ENCODE results near the gene MX1. TPM values are rescaled to one million over a fixed set of nuclear protein-coding genes. Genes with fewer than 3 reads are reported as not detected.
"Not testable (repeated sequence)": the region's sequence is repeated elsewhere in the genome, so short reads cannot be mapped to it uniquely, and the experiment has no call there.

MX1 gene
- total and polyA plus RNA-seq, 2 experiments from 2014 or later, result 2.1 to 6.5 TPM

DNA sequence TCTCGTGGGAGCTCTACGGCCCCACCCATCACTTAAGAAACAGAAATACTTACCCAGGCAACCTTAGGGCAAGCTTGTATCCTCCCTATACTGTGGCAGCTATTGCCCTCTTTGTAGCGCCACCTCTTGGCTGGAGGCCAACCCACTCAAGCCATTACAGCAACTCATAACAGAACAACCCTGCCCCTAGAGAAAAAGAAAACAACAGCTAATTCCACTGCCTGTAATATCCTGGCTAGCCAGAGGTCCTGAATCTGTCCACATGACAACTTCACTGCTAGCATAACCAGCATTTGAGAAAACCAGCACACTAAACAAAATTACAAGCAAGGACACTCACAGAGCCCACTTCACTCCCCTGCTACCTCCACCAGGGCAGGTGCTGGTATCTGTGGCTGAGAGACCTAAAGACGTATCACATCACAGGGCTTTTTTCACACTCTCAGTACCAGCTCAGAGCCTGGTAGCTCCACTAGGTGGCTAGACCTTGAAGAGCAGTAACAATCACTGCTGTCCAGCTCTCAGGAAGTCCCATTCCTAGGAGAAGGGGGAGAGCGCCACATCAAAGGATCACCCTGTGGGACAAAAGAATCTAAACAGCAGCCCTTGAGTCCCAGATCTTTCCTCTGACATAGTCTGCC lies 14.5 kb upstream of the MX1 start:
- no peak overlapping the region for H3K4me2 ChIP-seq
- H3K9me3 Mint-ChIP-seq, result peaks cover 20% of the 10 kb centered on the region
- TF ChIP-seq NANOG (IDR thresholded peaks at IDR 0.05; ENCODE audit: borderline replicate concordance), result no peak
- TF ChIP-seq, protein P1, sequence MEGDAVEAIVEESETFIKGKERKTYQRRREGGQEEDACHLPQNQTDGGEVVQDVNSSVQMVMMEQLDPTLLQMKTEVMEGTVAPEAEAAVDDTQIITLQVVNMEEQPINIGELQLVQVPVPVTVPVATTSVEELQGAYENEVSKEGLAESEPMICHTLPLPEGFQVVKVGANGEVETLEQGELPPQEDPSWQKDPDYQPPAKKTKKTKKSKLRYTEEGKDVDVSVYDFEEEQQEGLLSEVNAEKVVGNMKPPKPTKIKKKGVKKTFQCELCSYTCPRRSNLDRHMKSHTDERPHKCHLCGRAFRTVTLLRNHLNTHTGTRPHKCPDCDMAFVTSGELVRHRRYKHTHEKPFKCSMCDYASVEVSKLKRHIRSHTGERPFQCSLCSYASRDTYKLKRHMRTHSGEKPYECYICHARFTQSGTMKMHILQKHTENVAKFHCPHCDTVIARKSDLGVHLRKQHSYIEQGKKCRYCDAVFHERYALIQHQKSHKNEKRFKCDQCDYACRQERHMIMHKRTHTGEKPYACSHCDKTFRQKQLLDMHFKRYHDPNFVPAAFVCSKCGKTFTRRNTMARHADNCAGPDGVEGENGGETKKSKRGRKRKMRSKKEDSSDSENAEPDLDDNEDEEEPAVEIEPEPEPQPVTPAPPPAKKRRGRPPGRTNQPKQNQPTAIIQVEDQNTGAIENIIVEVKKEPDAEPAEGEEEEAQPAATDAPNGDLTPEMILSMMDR (conservative IDR thresholded peaks at IDR 0.05; ENCODE audit: low read depth in 2 of 2), result peak; percentile 42 to 44
- DNase-seq (ENCODE audit: low spot score), result peak; percentile 55
- no peaks in the 10 kb centered on the region for H3K4me1 ChIP-seq (ENCODE audit: insufficient read depth)
- H3K9me2 ChIP-seq (ENCODE audit: insufficient read depth), result peaks cover 15% of the 10 kb centered on the region; the same call in 1 of the 2 replicates
- H3K36me3 ChIP-seq (ENCODE audit: insufficient read depth), result no peaks in the 10 kb centered on the region
- H3K4me1 Mint-ChIP-seq, result peaks cover 3% of the 10 kb centered on the region; the same call in 2 of the 3 replicates
- peaks cover 8% of the 10 kb centered on the region; the same call in 2 of the 3 replicates for H3K36me3 Mint-ChIP-seq (ENCODE audit: low read depth)
- H3K27me3 Mint-ChIP-seq (ENCODE audit: insufficient read depth, low read depth, poor library complexity), result peaks cover 5% of the 10 kb centered on the region
- H3K27ac ChIP-seq (ENCODE audit: low read depth), result no peak overlapping the region
- H3K27ac Mint-ChIP-seq, result no peak overlapping the region
- no peaks in the 10 kb centered on the region for H3F3A ChIP-seq (replicated peaks; ENCODE audit: low read depth)
- no peaks in the 10 kb centered on the region for H3K27me3 ChIP-seq (ENCODE audit: insufficient read depth)
- no peaks in the 10 kb centered on the region for H4K20me1 ChIP-seq (replicated peaks; ENCODE audit: insufficient read depth)
- no peak overlapping the region for H3K4me3 ChIP-seq
- no peaks in the 10 kb centered on the region for H3K79me2 ChIP-seq (replicated peaks; ENCODE audit: insufficient read depth)
- H2AFZ ChIP-seq, result no peak overlapping the region
- no peak overlapping the region for H3K4me3 Mint-ChIP-seq
- peak; percentile 78 for ATAC-seq

GRCh38 chr21:41417505-41417904 lies 8.5 kb upstream of the MX1 start:
- not testable (repeated sequence) for H3K79me2 ChIP-seq (replicated peaks; ENCODE audit: insufficient read depth); H3K27me3 ChIP-seq (ENCODE audit: insufficient read depth); H3K4me3 Mint-ChIP-seq; H3F3A ChIP-seq (replicated peaks; ENCODE audit: low read depth); DNase-seq (ENCODE audit: low spot score); ATAC-seq; H2AFZ ChIP-seq; H3K4me2 ChIP-seq; H3K4me3 ChIP-seq; H3K9me2 ChIP-seq (ENCODE audit: insufficient read depth); H3K36me3 ChIP-seq (ENCODE audit: insufficient read depth); H3K9me3 Mint-ChIP-seq; H3K27ac Mint-ChIP-seq; H3K27ac ChIP-seq (ENCODE audit: low read depth); H3K36me3 Mint-ChIP-seq (ENCODE audit: low read depth); H4K20me1 ChIP-seq (replicated peaks; ENCODE audit: insufficient read depth)
- Mint-ChIP-seq H3K27me3 (ENCODE audit: insufficient read depth, low read depth, poor library complexity) (peaks cover 15% of the 10 kb centered on the region), H3K4me1 (peaks cover 21% of the 10 kb centered on the region)
- peaks cover 13% of the 10 kb centered on the region for H3K4me1 ChIP-seq (ENCODE audit: insufficient read depth)

- peaks cover 13% of the 10 kb centered on the region for H3K4me1 ChIP-seq (ENCODE audit: insufficient read depth)
- H3K9me2 ChIP-seq (ENCODE audit: insufficient read depth), result peaks cover 13% of the 10 kb centered on the region; the same call in 1 of the 2 replicates
- H3K27me3 ChIP-seq (ENCODE audit: insufficient read depth), result no peaks in the 10 kb centered on the region; the same call in 1 of the 2 replicates
- H2AFZ ChIP-seq, result no peak overlapping the region
- H3K36me3 ChIP-seq (ENCODE audit: insufficient read depth), result no peaks in the 10 kb centered on the region; the same call in 1 of the 2 replicates
- Mint-ChIP-seq H3K27me3 (ENCODE audit: insufficient read depth, low read depth, poor library complexity) (peaks cover 15% of the 10 kb centered on the region), H3K36me3 (ENCODE audit: low read depth) (peaks cover 4% of the 10 kb centered on the region; the same call in 1 of the 3 replicates), H3K4me3 (no peak overlapping the region), H3K27ac (no peak overlapping the region), H3K4me1 (peaks cover 21% of the 10 kb centered on the region), H3K9me3 (peaks cover 5% of the 10 kb centered on the region; the same call in 2 of the 3 replicates)
- no peak overlapping the region for H3K4me3 ChIP-seq
- no peak overlapping the region for H3K27ac ChIP-seq (ENCODE audit: low read depth)
- no peak overlapping the region for H3K4me2 ChIP-seq
- DNase-seq (ENCODE audit: low spot score) (no peak), ATAC-seq (no peak)
- H3K79me2 ChIP-seq (replicated peaks; ENCODE audit: insufficient read depth), result no peaks in the 10 kb centered on the region
- no peaks in the 10 kb centered on the region for H4K20me1 ChIP-seq (replicated peaks; ENCODE audit: insufficient read depth)
- no peaks in the 10 kb centered on the region for H3F3A ChIP-seq (replicated peaks; ENCODE audit: low read depth)
- TF ChIP-seq ZNF331 (CRISPR knock-in tag; IDR thresholded peaks at IDR 0.05; ENCODE audit: low read depth) (no peak), NANOG (IDR thresholded peaks at IDR 0.05; ENCODE audit: borderline replicate concordance) (no peak), STAT1 (IDR thresholded peaks at IDR 0.05; ENCODE audit: unreplicated experiment) (no peak), POLR2AphosphoS5 (IDR thresholded peaks at IDR 0.05; ENCODE audit: low read depth) (no peak)
- TF ChIP-seq, protein P2, sequence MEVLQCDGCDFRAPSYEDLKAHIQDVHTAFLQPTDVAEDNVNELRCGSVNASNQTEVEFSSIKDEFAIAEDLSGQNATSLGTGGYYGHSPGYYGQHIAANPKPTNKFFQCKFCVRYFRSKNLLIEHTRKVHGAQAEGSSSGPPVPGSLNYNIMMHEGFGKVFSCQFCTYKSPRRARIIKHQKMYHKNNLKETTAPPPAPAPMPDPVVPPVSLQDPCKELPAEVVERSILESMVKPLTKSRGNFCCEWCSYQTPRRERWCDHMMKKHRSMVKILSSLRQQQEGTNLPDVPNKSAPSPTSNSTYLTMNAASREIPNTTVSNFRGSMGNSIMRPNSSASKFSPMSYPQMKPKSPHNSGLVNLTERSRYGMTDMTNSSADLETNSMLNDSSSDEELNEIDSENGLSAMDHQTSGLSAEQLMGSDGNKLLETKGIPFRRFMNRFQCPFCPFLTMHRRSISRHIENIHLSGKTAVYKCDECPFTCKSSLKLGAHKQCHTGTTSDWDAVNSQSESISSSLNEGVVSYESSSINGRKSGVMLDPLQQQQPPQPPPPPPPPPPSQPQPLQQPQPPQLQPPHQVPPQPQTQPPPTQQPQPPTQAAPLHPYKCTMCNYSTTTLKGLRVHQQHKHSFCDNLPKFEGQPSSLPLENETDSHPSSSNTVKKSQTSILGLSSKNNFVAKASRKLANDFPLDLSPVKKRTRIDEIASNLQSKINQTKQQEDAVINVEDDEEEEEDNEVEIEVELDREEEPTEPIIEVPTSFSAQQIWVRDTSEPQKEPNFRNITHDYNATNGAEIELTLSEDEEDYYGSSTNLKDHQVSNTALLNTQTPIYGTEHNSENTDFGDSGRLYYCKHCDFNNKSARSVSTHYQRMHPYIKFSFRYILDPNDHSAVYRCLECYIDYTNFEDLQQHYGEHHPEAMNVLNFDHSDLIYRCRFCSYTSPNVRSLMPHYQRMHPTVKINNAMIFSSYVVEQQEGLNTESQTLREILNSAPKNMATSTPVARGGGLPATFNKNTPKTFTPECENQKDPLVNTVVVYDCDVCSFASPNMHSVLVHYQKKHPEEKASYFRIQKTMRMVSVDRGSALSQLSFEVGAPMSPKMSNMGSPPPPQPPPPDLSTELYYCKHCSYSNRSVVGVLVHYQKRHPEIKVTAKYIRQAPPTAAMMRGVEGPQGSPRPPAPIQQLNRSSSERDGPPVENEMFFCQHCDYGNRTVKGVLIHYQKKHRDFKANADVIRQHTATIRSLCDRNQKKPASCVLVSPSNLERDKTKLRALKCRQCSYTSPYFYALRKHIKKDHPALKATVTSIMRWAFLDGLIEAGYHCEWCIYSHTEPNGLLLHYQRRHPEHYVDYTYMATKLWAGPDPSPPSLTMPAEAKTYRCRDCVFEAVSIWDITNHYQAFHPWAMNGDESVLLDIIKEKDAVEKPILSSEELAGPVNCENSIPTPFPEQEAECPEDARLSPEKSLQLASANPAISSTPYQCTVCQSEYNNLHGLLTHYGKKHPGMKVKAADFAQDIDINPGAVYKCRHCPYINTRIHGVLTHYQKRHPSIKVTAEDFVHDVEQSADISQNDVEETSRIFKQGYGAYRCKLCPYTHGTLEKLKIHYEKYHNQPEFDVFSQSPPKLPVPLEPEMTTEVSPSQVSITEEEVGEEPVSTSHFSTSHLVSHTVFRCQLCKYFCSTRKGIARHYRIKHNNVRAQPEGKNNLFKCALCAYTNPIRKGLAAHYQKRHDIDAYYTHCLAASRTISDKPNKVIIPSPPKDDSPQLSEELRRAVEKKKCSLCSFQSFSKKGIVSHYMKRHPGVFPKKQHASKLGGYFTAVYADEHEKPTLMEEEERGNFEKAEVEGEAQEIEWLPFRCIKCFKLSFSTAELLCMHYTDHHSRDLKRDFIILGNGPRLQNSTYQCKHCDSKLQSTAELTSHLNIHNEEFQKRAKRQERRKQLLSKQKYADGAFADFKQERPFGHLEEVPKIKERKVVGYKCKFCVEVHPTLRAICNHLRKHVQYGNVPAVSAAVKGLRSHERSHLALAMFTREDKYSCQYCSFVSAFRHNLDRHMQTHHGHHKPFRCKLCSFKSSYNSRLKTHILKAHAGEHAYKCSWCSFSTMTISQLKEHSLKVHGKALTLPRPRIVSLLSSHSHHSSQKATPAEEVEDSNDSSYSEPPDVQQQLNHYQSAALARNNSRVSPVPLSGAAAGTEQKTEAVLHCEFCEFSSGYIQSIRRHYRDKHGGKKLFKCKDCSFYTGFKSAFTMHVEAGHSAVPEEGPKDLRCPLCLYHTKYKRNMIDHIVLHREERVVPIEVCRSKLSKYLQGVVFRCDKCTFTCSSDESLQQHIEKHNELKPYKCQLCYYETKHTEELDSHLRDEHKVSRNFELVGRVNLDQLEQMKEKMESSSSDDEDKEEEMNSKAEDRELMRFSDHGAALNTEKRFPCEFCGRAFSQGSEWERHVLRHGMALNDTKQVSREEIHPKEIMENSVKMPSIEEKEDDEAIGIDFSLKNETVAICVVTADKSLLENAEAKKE (CRISPR knock-in tag; IDR thresholded peaks at IDR 0.05), result no peak
- TF ChIP-seq, protein P3, sequence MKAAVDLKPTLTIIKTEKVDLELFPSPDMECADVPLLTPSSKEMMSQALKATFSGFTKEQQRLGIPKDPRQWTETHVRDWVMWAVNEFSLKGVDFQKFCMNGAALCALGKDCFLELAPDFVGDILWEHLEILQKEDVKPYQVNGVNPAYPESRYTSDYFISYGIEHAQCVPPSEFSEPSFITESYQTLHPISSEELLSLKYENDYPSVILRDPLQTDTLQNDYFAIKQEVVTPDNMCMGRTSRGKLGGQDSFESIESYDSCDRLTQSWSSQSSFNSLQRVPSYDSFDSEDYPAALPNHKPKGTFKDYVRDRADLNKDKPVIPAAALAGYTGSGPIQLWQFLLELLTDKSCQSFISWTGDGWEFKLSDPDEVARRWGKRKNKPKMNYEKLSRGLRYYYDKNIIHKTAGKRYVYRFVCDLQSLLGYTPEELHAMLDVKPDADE (IDR thresholded peaks at IDR 0.05), result no peak
Measured at GRCh38 chr21:41418393-41418792, 7.6 kb upstream of the MX1 start.
